Measurements from ENCODE around the gene GDF2. TPM values are rescaled to one million over a fixed set of nuclear protein-coding genes. Genes with fewer than 3 reads are reported as not detected.

GDF2 gene
- total and polyA plus RNA-seq, 3 donors from 2014 or later = 0.19 to 0.39 TPM; not detected in 1

GRCh38 chr10:47366731-47367460 lies 44.6 kb downstream of the GDF2 start:
- 93 to 95% methylated on average over 8 of the region's 8 CpGs for WGBS, 2 donors
- TF ChIP-seq POLR2A (IDR thresholded peaks at IDR 0.05) (no peak), CTCF (IDR thresholded peaks at IDR 0.05) (no peak)
- H3K4me1 ChIP-seq = no peaks in the 10 kb centered on the region
- H3K27ac ChIP-seq = no peak overlapping the region
- no peak overlapping the region for H3K4me3 ChIP-seq
- no peaks in the 10 kb centered on the region for H3K9me3 ChIP-seq
- no peaks in the 10 kb centered on the region for H3K36me3 ChIP-seq (ENCODE audit: low read depth, missing control alignments)
- peak; percentile 2 for DNase-seq
- intact Hi-C loops (cut with DNase I; ENCODE audit: low total_unique reads) = no loop called here
- no peaks in the 10 kb centered on the region for H3K27me3 ChIP-seq

DNA sequence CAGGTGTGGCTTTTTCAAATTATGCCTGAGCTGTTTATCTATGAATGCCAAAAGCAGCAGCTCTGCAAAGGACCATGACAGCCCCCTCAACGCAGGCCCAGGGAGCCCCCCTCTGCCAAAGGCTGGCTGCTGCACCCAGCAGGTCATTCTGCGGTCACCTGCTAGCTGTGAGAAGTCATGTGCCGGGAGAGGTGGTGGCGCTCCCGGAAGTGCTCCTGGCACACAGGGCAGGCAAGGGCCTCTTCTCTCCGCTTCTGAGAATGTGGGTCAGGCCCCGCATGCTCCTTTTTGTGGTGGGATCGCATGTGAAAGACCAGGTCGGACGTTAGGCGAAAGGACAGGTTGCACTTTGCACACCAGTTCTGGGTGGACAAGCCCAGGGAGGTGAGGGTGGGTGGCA lies 45.4 kb downstream of the GDF2 start:
- Histone ChIP-seq H3K27ac (no peak overlapping the region), H3K9me3 (no peaks in the 10 kb centered on the region), H3K4me1 (no peaks in the 10 kb centered on the region), H3K27me3 (no peaks in the 10 kb centered on the region), H3K36me3 (ENCODE audit: low read depth, missing control alignments) (no peaks in the 10 kb centered on the region), H3K4me3 (no peak overlapping the region)
- no peak for DNase-seq
- TF ChIP-seq CTCF (IDR thresholded peaks at IDR 0.05) (no peak), POLR2A (IDR thresholded peaks at IDR 0.05) (no peak)
- intact Hi-C loops (cut with DNase I; ENCODE audit: low total_unique reads) = no loop called here
- 93 to 97% methylated on average over 10 to 11 of the region's 11 CpGs for WGBS, 2 donors

GRCh38 chr10:47368431-47369180 lies 46.4 kb downstream of the GDF2 start:
- intact Hi-C loops (cut with DNase I; ENCODE audit: low total_unique reads) = no loop called here

DNA sequence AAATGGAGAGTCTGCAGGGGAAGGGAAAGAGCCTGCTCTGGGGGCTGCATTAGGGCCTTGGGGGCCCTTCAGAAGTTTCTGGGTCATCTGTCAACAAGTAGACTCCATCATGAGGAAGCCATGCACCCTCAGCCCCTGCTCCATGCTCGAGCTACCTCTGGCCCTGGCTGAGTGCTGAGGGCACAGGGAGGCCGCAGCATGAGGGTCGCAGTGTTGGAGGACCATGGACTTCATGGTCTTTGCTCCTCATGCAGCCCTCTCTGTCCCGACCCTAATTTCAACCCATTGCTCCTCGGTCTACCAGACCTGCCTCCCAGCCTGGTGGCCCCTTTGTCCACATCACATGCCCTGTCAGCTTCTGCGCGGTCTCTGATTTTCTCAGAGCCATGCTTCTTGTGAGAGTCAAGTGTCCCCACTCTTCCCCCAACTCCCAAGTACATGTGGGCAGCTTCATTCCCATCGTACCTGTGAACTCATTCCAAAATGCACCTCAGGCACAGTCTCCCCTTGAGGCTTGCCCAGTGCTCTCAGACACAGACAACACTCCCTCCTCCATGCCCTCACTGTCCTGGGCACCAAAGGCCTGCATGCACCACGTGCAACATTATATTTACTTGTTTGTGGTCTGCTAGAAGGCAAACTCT lies 47.1 kb downstream of the GDF2 start:
- TF ChIP-seq CTCF (IDR thresholded peaks at IDR 0.05) (no peak), POLR2A (IDR thresholded peaks at IDR 0.05) (no peak)
- DNase-seq = peak; percentile 7
- Histone ChIP-seq H3K27ac (no peak overlapping the region), H3K27me3 (no peaks in the 10 kb centered on the region), H3K4me3 (no peak overlapping the region), H3K9me3 (no peaks in the 10 kb centered on the region), H3K36me3 (ENCODE audit: low read depth, missing control alignments) (no peaks in the 10 kb centered on the region), H3K4me1 (no peaks in the 10 kb centered on the region)
- 75 to 79% methylated on average over 9 of the region's 9 CpGs for WGBS, 2 donors
- intact Hi-C loops (cut with DNase I; ENCODE audit: low total_unique reads) = no loop called here

More at GRCh38 chr10:47368431-47369180, 46.4 kb downstream of the GDF2 start:
- 93 to 95% methylated on average over 10 to 24 of the region's 24 CpGs for WGBS, 2 donors
- peak; percentile 10 for DNase-seq
- Histone ChIP-seq H3K27ac (no peak overlapping the region), H3K27me3 (no peaks in the 10 kb centered on the region), H3K4me3 (no peak overlapping the region), H3K4me1 (no peaks in the 10 kb centered on the region), H3K9me3 (no peaks in the 10 kb centered on the region), H3K36me3 (ENCODE audit: low read depth, missing control alignments) (no peaks in the 10 kb centered on the region)
- no peak for TF ChIP-seq CTCF (IDR thresholded peaks at IDR 0.05)
- TF ChIP-seq POLR2A (IDR thresholded peaks at IDR 0.05) = no peak

Measured in testis (tissue), 3 donors.